HEK293 (cell line): ENCODE measurements around the gene MBOAT2.

Experiments used
- CTCF ChIA-PET: fragments of 350-600 bp; formaldehyde crosslinking; extraction: SDS; loops from one replicate; lab custom pipeline; 2021; ENCODE audit warnings: antibody characterized with exemption; lab: Yijun Ruan, JAX
- POLR2A ChIA-PET: fragments of 300-600 bp; formaldehyde crosslinking; extraction: SDS; loops from one replicate; lab custom pipeline; 2020; ENCODE audit warnings: antibody characterized with exemption, inconsistent platforms; lab: Yijun Ruan, JAX
- H3K27ac ChIP-seq: fragments of 200-500 bp; sonication (Bioruptor generic); 2 replicates; pipeline ENCODE4 v1.5.1; 2014; ENCODE audit warnings: low read depth, low read length, control low read depth, inconsistent platforms; ENCODE audit errors: extremely low read depth
- H3K36me3 ChIP-seq, 2 experiments: fragments of 200-500 bp in 1 of 2; sonication (Bioruptor generic) in 1 of 2; 1 replicate in 1 of 2; 2 replicates in 1 of 2; pipeline ENCODE4 v1.5.1; 2014 to 2017; ENCODE audit warnings: inconsistent platforms in 2 of 2, low read length in 2 of 2; ENCODE audit not compliant: control insufficient read depth in 2 of 2, insufficient read depth in 1 of 2
- H3K4me1 ChIP-seq: fragments of 200-500 bp; sonication (Bioruptor generic); 2 replicates; pipeline ENCODE4 v1.5.1; 2014; ENCODE audit warnings: mild to moderate bottlenecking, low read length, inconsistent platforms; ENCODE audit not compliant: control insufficient read depth, insufficient read depth
- H3K4me3 ChIP-seq: 2 replicates; pipeline ENCODE4 v1.5.1; 2011; ENCODE audit warnings: low read depth, mild to moderate bottlenecking, control low read depth, low read length, moderate library complexity
- H3K9me3 ChIP-seq: fragments of 200-500 bp; sonication (Bioruptor generic); 2 replicates; pipeline ENCODE4 v1.5.1; 2014; ENCODE audit warnings: low read depth, low read length, inconsistent platforms; ENCODE audit not compliant: control insufficient read depth, insufficient read depth
- GLIS1 ChIP-seq: fragments of 450-650 bp; formaldehyde crosslinking; IDR thresholded peaks from 2 replicates; pipeline ENCODE4 v1.5.1; 2016; ENCODE audit warnings: missing biosample characterization, missing genetic modification characterization
- SCRT2 ChIP-seq: fragments of 450-650 bp; formaldehyde crosslinking; IDR thresholded peaks from 2 replicates; pipeline ENCODE4 v1.5.1; 2016; ENCODE audit warnings: missing biosample characterization, missing genetic modification characterization
- ZFHX2 ChIP-seq: fragments of 450-650 bp; formaldehyde crosslinking; conservative IDR thresholded peaks from 2 replicates; pipeline ENCODE4 v1.5.1; 2016; ENCODE audit warnings: missing biosample characterization, missing genetic modification characterization
- ZFP3 ChIP-seq: fragments of 450-650 bp; formaldehyde crosslinking; IDR thresholded peaks from 2 replicates; pipeline ENCODE4 v1.5.1; 2016; ENCODE audit warnings: low read depth, missing biosample characterization, missing genetic modification characterization
- ZNF112 ChIP-seq: fragments of 450-650 bp; formaldehyde crosslinking; IDR thresholded peaks from 2 replicates; pipeline ENCODE4 v1.5.0; 2017; ENCODE audit warnings: missing biosample characterization, missing genetic modification characterization
- ZNF114 ChIP-seq: fragments of 450-650 bp; formaldehyde crosslinking; IDR thresholded peaks from 2 replicates; pipeline ENCODE4 v1.5.0; 2017; ENCODE audit warnings: missing biosample characterization, missing genetic modification characterization
- ZNF184 ChIP-seq: fragments of 450-650 bp; IDR thresholded peaks from 2 replicates; pipeline ENCODE4 v1.5.1; 2018; ENCODE audit warnings: missing biosample characterization, mild to moderate bottlenecking, missing genetic modification characterization
- ZNF2 ChIP-seq: fragments of 450-650 bp; formaldehyde crosslinking; IDR thresholded peaks from 2 replicates; pipeline ENCODE4 v1.5.1; 2016; ENCODE audit warnings: missing biosample characterization, missing genetic modification characterization
- ZNF239 ChIP-seq: fragments of 450-650 bp; formaldehyde crosslinking; IDR thresholded peaks from 2 replicates; pipeline ENCODE4 v1.5.1; 2016; ENCODE audit warnings: missing biosample characterization, missing genetic modification characterization
- ZNF354C ChIP-seq: fragments of 450-650 bp; formaldehyde crosslinking; IDR thresholded peaks from 2 replicates; pipeline ENCODE4 v1.5.1; 2016; ENCODE audit warnings: missing biosample characterization, missing genetic modification characterization, low read depth, borderline replicate concordance
- ZNF37A ChIP-seq: fragments of 450-650 bp; IDR thresholded peaks from 2 replicates; pipeline ENCODE4 v1.5.1; 2018; ENCODE audit warnings: missing biosample characterization, missing genetic modification characterization
- ZNF529 ChIP-seq: fragments of 450-650 bp; formaldehyde crosslinking; IDR thresholded peaks from 2 replicates; pipeline ENCODE4 v1.5.1; 2017; ENCODE audit warnings: missing genetic modification characterization, missing biosample characterization; ENCODE audit not compliant: insufficient replicate concordance
- ZNF549 ChIP-seq: fragments of 450-650 bp; IDR thresholded peaks from 2 replicates; pipeline ENCODE4 v1.5.1; 2018; ENCODE audit warnings: missing biosample characterization, missing genetic modification characterization, mild to moderate bottlenecking, inconsistent platforms, moderate library complexity
- ZNF664 ChIP-seq: fragments of 450-650 bp; formaldehyde crosslinking; IDR thresholded peaks from 2 replicates; pipeline ENCODE4 v1.5.1; 2016; ENCODE audit warnings: missing biosample characterization, missing genetic modification characterization
- ZNF768 ChIP-seq: fragments of 450-650 bp; formaldehyde crosslinking; IDR thresholded peaks from 2 replicates; pipeline ENCODE4 v1.5.1; 2018; ENCODE audit warnings: missing biosample characterization, mild to moderate bottlenecking, missing genetic modification characterization
- ZXDB ChIP-seq: fragments of 450-650 bp; formaldehyde crosslinking; IDR thresholded peaks from 2 replicates; pipeline ENCODE4 v1.5.1; 2016; ENCODE audit warnings: missing biosample characterization, missing genetic modification characterization
- TF ChIP-seq, protein P1 (sequence below): fragments of 450-650 bp; formaldehyde crosslinking; IDR thresholded peaks from 2 replicates; pipeline ENCODE4 v1.5.1; 2016; ENCODE audit warnings: missing biosample characterization, missing genetic modification characterization
- TF ChIP-seq, protein P2 (sequence below): IDR thresholded peaks from 2 replicates; pipeline ENCODE4 v1.6.1; 2011; ENCODE audit warnings: mild to moderate bottlenecking, low read depth, low read length, borderline replicate concordance
- TF ChIP-seq, protein P3 (sequence below): fragments of 450-650 bp; formaldehyde crosslinking; IDR thresholded peaks from 2 replicates; pipeline ENCODE4 v1.5.1; 2016; ENCODE audit warnings: missing biosample characterization, missing genetic modification characterization

Gene MBOAT2

DNA sequence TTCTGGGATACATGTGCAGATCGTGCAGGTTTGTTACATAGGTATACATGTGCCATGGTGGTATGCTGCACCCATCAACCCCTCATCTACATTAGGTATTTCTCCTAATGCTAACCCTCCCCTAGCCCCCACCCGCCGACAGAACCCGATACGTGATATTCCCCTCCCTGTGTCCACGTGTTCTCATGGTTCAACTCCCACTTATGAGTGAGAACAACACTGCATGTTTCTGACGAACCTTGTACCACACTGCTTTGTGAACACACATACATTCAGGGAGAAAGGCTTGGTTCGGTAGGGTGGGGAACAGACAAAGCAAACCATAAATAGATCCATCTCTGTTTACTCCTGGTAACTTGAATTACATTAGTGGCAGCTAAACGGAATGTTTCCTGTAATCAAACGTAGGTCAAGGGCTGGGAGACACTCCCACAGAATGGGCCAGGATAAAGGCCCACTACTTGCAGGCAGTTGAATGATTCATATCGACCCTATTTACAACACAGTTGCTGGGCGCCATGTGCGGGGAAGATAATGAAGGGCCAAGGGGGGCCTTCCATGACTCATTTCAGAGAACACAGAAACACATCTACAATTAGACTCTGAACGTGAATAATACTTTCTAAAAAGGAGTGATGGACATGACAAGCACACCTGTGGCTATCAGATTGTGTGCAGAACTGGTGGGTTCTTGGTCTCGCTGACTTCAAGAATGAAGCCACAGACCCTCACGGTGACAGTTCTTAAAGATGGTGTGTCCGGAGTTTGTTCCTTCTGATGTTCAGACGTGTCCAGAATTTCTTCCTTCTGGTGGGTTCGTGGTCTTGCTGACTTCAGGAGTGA is 109.3 kb downstream of the MBOAT2 start:
- TF ChIP-seq ZNF112 (no peak), ZXDB (tag by site-specific recombination) (no peak), SCRT2 (0 out of 2 replicates have a peak, but pooled peaks have one; percentile 17), ZFHX2 (tag by site-specific recombination) (no peak)
- TF ChIP-seq, protein P1, sequence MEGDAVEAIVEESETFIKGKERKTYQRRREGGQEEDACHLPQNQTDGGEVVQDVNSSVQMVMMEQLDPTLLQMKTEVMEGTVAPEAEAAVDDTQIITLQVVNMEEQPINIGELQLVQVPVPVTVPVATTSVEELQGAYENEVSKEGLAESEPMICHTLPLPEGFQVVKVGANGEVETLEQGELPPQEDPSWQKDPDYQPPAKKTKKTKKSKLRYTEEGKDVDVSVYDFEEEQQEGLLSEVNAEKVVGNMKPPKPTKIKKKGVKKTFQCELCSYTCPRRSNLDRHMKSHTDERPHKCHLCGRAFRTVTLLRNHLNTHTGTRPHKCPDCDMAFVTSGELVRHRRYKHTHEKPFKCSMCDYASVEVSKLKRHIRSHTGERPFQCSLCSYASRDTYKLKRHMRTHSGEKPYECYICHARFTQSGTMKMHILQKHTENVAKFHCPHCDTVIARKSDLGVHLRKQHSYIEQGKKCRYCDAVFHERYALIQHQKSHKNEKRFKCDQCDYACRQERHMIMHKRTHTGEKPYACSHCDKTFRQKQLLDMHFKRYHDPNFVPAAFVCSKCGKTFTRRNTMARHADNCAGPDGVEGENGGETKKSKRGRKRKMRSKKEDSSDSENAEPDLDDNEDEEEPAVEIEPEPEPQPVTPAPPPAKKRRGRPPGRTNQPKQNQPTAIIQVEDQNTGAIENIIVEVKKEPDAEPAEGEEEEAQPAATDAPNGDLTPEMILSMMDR (tag by site-specific recombination) = no peak
- POLR2A ChIA-PET = no interaction called here
- H3K36me3 ChIP-seq = peaks cover 0 to 12% of the 10 kb centered on the region in 2 experiments; a peak in 1 of 3 replicates
- H3K4me1 ChIP-seq = no peaks in the 10 kb centered on the region
- no peaks in the 10 kb centered on the region for H3K9me3 ChIP-seq
- no peak overlapping the region for H3K27ac ChIP-seq
- CTCF ChIA-PET = no interaction called here
- H3K4me3 ChIP-seq = no peak overlapping the region

DNA sequence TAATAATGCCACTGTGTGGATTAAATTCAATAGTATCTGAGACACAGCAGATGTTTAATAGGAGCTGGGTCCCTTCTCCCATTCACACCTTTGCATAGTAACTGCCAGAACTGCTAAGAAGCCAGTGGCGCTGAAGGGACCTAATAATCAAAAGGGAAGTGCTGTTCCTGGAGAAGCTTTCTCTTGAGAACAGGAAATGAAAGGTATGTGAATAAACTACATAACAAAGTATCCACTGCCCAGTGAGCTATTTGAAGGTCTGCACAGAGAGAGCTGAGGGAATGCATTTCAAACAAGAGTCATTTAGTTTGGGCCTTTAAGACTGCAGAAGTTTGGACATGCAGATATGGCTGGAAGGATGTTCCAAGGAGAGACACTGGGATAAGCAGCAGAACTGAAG is 110.0 kb downstream of the MBOAT2 start:
- Histone ChIP-seq H3K4me1 (no peaks in the 10 kb centered on the region), H3K9me3 (no peaks in the 10 kb centered on the region), H3K27ac (no peak overlapping the region), H3K4me3 (no peak overlapping the region), H3K36me3 (peaks cover 0 to 12% of the 10 kb centered on the region in 2 experiments; a peak in 1 of 3 replicates)
- CTCF ChIA-PET = no interaction called here
- no peak for TF ChIP-seq ZNF529 (tag by site-specific recombination)
- no peak for TF ChIP-seq ZNF354C (tag by site-specific recombination)
- no peak for TF ChIP-seq ZNF664 (tag by site-specific recombination)
- no peak for TF ChIP-seq ZNF184 (tag by site-specific recombination)
- TF ChIP-seq GLIS1 (tag by site-specific recombination) = no peak
- no peak for TF ChIP-seq ZNF768 (tag by site-specific recombination)
- TF ChIP-seq, protein P2, sequence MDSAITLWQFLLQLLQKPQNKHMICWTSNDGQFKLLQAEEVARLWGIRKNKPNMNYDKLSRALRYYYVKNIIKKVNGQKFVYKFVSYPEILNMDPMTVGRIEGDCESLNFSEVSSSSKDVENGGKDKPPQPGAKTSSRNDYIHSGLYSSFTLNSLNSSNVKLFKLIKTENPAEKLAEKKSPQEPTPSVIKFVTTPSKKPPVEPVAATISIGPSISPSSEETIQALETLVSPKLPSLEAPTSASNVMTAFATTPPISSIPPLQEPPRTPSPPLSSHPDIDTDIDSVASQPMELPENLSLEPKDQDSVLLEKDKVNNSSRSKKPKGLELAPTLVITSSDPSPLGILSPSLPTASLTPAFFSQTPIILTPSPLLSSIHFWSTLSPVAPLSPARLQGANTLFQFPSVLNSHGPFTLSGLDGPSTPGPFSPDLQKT = no peak
- no peak for TF ChIP-seq ZNF549 (tag by site-specific recombination)
- no peak for TF ChIP-seq ZNF2 (tag by site-specific recombination)
- TF ChIP-seq ZNF239 (tag by site-specific recombination) = no peak
- TF ChIP-seq ZNF114 = no peak
- no peak for TF ChIP-seq ZNF37A (tag by site-specific recombination)
- TF ChIP-seq ZFP3 (tag by site-specific recombination) = no peak
- POLR2A ChIA-PET = no interaction called here

DNA sequence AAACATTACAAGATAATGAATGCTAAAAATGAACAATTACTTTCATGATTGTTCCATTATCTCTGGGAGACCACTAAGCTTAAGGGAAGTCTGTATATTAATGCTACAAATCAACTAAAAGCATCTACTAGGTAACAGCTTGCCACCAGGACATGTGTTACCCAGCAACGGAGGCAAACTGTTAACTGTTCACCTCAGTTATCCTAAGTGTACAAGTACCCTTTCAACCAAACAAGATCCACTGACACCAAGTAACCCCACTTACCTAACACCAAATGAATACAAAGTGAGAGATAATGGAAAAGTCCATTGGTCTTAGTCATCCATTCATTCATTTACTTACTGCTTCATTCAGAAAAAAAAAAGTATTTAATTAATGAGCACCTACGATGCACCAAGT is 111.4 kb downstream of the MBOAT2 start:
- CTCF ChIA-PET = interaction anchor here (3.9 kb wide), 1 partner anchor 19 kb away, joined by 18 read pairs; no protein-coding TSS in a partner anchor

More for the DNA sequence above, 111.4 kb downstream of the MBOAT2 start:
- POLR2A ChIA-PET = no interaction called here
- no peaks in the 10 kb centered on the region for H3K9me3 ChIP-seq
- TF ChIP-seq, protein P3, sequence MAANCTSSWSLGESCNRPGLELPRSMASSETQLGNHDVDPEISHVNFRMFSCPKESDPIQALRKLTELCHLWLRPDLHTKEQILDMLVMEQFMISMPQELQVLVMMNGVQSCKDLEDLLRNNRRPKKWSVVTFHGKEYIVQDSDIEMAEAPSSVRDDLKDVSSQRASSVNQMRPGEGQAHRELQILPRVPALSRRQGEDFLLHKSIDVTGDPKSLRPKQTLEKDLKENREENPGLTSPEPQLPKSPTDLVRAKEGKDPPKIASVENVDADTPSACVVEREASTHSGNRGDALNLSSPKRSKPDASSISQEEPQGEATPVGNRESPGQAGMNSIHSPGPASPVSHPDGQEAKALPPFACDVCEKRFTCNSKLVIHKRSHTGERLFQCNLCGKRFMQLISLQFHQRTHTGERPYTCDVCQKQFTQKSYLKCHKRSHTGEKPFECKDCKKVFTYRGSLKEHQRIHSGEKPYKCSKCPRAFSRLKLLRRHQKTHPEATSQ = no peak
- TF ChIP-seq, all 188 proteins: peak for 0
- Histone ChIP-seq H3K4me3 (no peak overlapping the region), H3K27ac (no peak overlapping the region), H3K36me3 (peaks cover 0 to 12% of the 10 kb centered on the region in 2 experiments; a peak in 1 of 3 replicates), H3K4me1 (0 out of 2 replicates have a peak, but pooled peaks cover under 1% of the 10 kb centered on the region)
